Fibroblast of upper back skin (primary cell): Measurements from ENCODE around the gene COMMD9.
"Not testable (repeated sequence)": the region's sequence is repeated elsewhere in the genome, so short reads cannot be mapped to it uniquely, and the experiment has no call there.

ENCODE experiments used
- DNase-seq: peaks from one replicate; pipeline ENCODE4 v3.0.0-alpha.2; 2013

COMMD9 gene

GRCh38 chr11:36289226-36289852 is at the start of gene COMMD9:
COMMD9 (minus strand) TSS chr11:36289424; CDS start chr11:36289412, 12 bp downstream.
- peak; percentile 91 for DNase-seq

- peak; percentile 69 for DNase-seq
These were observed 44.7 kb upstream of the COMMD9 start for GRCh38 chr11:36333897-36334296.

- peak; percentile 64 for DNase-seq
These were observed 44.2 kb upstream of the COMMD9 start for GRCh38 chr11:36333468-36333867.

- no peak for DNase-seq
These were observed 41.2 kb upstream of the COMMD9 start for GRCh38 chr11:36330411-36330810.

GRCh38 chr11:36328966-36329673 is 39.9 kb upstream of the COMMD9 start:
- no peak for DNase-seq

- no peak for DNase-seq
These were observed 37.5 kb upstream of the COMMD9 start for GRCh38 chr11:36326524-36327419.

- DNase-seq, result not testable (repeated sequence)
These were observed 36.2 kb upstream of the COMMD9 start for GRCh38 chr11:36325403-36325802.

- DNase-seq, result not testable (repeated sequence)
These were observed 35.7 kb upstream of the COMMD9 start for GRCh38 chr11:36324956-36325355.

GRCh38 chr11:36317992-36318391 is 28.8 kb upstream of the COMMD9 start:
- DNase-seq, result no peak

GRCh38 chr11:36316049-36316448 is 26.8 kb upstream of the COMMD9 start:
- no peak for DNase-seq

- DNase-seq, result no peak
These were observed 25.2 kb upstream of the COMMD9 start for GRCh38 chr11:36314434-36314767.

GRCh38 chr11:36313750-36314433 is 24.7 kb upstream of the COMMD9 start:
- DNase-seq, result no peak

GRCh38 chr11:36312611-36313472 is 23.6 kb upstream of the COMMD9 start:
- DNase-seq, result peak; percentile 77

GRCh38 chr11:36311926-36312595 is 22.8 kb upstream of the COMMD9 start:
- DNase-seq, result peak; percentile 20

GRCh38 chr11:36309779-36310178 is 20.6 kb upstream of the COMMD9 start:
- DNase-seq, result no peak

- no peak for DNase-seq
These were observed 19.4 kb upstream of the COMMD9 start for GRCh38 chr11:36308577-36308976.

- DNase-seq, result peak; percentile 65
These were observed 17.7 kb upstream of the COMMD9 start for GRCh38 chr11:36306888-36307287.

- no peak for DNase-seq
These were observed 15.8 kb upstream of the COMMD9 start for GRCh38 chr11:36305047-36305446.

- DNase-seq, result no peak
These were observed 15.1 kb upstream of the COMMD9 start for GRCh38 chr11:36304351-36304750.

GRCh38 chr11:36300650-36301049 is 11.4 kb upstream of the COMMD9 start:
- DNase-seq, result peak; percentile 14

GRCh38 chr11:36296884-36297543 is 7.8 kb upstream of the COMMD9 start:
- DNase-seq, result peak; percentile 71
